Thyroid gland (tissue), 4 donors: ENCODE measurements around the gene GATB. TPM values are rescaled to one million over a fixed set of nuclear protein-coding genes. Genes with fewer than 3 reads are reported as not detected.

ENCODE experiments used
- DNase-seq, 2 donors: peaks; one replicate each; pipeline ENCODE4 v3.0.0-alpha.2; 2019
- H3K27ac ChIP-seq, 3 donors: fragments of 200-600 bp; sonication (generic); 1 replicate in 2 of 3; 2 replicates in 1 of 3; pipeline ENCODE4 v1.5.1; 2016 to 2019; ENCODE audit warnings: mild to moderate bottlenecking in 1 of 3, moderate library complexity in 1 of 3
- H3K27me3 ChIP-seq: fragments of 200-600 bp; sonication (generic); one replicate; pipeline ENCODE4 v1.5.1; 2019
- H3K36me3 ChIP-seq, 2 donors: fragments of 200-600 bp; sonication (generic); one replicate each; pipeline ENCODE4 v1.5.1; 2016 to 2019
- H3K4me1 ChIP-seq, 2 donors: fragments of 200-600 bp; sonication (generic); one replicate each; pipeline ENCODE4 v1.5.1; 2017 to 2019
- H3K4me3 ChIP-seq, 3 donors: fragments of 200-600 bp; sonication (generic); replicated peaks in 1 of 3; 1 replicate in 2 of 3; 2 replicates in 1 of 3; pipeline ENCODE4 v1.5.1; 2016; ENCODE audit warnings: mild to moderate bottlenecking in 1 of 3
- H3K9me3 ChIP-seq: fragments of 200-600 bp; sonication (generic); one replicate; pipeline ENCODE4 v1.5.1; 2017
- POLR2A ChIP-seq, 2 donors: fragments of 450-650 bp; IDR thresholded peaks; one replicate each; pipeline ENCODE4 v1.6.1; 2017; ENCODE audit warnings: antibody characterized with exemption in 2 of 2, mild to moderate bottlenecking in 2 of 2, moderate library complexity in 1 of 2
- WGBS, 2 donors: methylation state at CpG; one replicate each; pipeline ENCODE4 v1.1.5; 2017; 5-methylcytosine and 5-hydroxymethylcytosine counted together
- intact Hi-C: fragments of 100-400 bp; cut with DNase I; formaldehyde crosslinking; loops from one replicate; pipeline ENCODE4 v1.15.1; 2023
- total RNA-seq, 4 donors: library from RNA; depleted of rRNA; stranded (reverse); fragments of >200 nt; gene quantifications; one replicate each; pipeline ENCODE4 v1.2.3, GENCODE V29; 2016
- TF ChIP-seq, protein P1 (sequence below), 6 experiments: fragments of 200-600 bp in 3 of 6; fragments of 450-650 bp in 3 of 6; sonication (generic) in 3 of 6; IDR thresholded peaks; one replicate each; pipeline ENCODE4 v1.5.1; 2016 to 2019; ENCODE audit warnings: antibody characterized with exemption in 6 of 6, mild to moderate bottlenecking in 2 of 6, inconsistent platforms in 1 of 6, moderate library complexity in 1 of 6

Gene GATB
- total RNA-seq, 4 donors from 2014 or later: 10.9 to 32.5 (median 22.9) TPM

DNA sequence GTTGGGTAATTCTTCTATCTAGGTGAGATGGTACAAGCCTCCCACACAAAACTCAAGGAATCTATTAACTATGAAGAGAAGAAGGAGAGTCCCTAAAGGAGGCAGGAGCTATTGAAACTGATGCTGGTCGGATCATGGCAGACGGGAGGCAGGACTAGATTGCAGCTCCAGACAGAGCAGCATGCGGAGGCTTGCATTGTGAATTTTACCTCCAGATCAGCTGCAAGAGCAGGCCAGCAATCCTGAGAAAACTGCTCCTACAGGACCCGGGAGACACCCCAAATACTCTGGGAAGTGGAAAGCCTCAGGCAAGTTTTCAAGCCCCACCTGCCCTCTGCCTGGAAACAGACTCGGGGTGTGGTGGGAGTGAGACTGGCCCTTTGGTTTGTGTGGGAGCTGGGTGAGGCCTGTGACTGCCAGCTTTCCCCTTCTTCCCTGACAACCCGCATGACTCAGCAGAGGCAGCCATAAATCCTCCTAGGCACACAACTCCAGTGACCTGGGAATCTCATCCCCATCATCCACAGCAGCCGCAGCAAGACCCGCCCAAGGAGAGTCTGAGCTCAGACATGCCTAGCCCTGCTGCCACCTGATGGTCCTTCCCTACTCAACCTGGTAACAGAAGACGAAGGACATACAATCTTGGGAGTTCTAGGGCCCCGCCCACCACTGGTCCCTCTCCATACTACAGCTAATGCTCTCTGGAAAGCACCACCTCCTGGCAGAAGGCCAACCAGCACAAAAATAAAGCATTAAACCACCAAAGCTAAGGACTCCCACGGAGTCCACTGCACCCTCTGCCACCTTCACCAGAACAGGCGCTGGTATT is 30.9 kb downstream of the GATB start:
- H3K4me1 ChIP-seq: no peaks in the 10 kb centered on the region
- DNase-seq: no peak
- no peak overlapping the region for H3K4me3 ChIP-seq
- WGBS, 2 donors: 90 to 93% methylated on average over 11 to 12 of the region's 12 CpGs
- no peak overlapping the region for H3K27ac ChIP-seq
- H3K36me3 ChIP-seq: no peaks in the 10 kb centered on the region
- TF ChIP-seq, protein P1, sequence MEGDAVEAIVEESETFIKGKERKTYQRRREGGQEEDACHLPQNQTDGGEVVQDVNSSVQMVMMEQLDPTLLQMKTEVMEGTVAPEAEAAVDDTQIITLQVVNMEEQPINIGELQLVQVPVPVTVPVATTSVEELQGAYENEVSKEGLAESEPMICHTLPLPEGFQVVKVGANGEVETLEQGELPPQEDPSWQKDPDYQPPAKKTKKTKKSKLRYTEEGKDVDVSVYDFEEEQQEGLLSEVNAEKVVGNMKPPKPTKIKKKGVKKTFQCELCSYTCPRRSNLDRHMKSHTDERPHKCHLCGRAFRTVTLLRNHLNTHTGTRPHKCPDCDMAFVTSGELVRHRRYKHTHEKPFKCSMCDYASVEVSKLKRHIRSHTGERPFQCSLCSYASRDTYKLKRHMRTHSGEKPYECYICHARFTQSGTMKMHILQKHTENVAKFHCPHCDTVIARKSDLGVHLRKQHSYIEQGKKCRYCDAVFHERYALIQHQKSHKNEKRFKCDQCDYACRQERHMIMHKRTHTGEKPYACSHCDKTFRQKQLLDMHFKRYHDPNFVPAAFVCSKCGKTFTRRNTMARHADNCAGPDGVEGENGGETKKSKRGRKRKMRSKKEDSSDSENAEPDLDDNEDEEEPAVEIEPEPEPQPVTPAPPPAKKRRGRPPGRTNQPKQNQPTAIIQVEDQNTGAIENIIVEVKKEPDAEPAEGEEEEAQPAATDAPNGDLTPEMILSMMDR (IDR thresholded peaks at IDR 0.05): no peak
- TF ChIP-seq POLR2A (IDR thresholded peaks at IDR 0.05): no peak
- no peaks in the 10 kb centered on the region for H3K27me3 ChIP-seq
- intact Hi-C loops: no loop called here
- H3K9me3 ChIP-seq: no peaks in the 10 kb centered on the region

DNA sequence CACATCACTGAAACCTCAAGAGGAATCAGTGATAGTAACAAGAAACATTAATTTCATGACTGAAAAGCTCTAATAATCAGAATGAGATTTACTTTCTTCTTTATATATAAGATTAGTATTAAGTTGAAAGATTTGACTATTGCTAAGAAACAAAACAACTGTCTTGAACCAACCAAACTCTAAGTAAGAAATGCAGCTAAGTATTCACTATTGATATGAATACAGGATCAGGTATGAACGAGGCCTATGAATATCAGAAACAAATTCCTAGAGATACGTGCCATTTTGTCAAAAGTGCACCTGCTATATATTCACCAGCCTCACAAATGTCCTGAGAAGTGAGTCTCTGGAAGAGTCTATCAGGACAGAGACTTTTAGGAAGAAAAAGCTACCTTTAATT is 32.1 kb downstream of the GATB start:
- H3K27ac ChIP-seq: no peak overlapping the region
- no peak for DNase-seq
- H3K4me1 ChIP-seq: no peaks in the 10 kb centered on the region
- no peaks in the 10 kb centered on the region for H3K9me3 ChIP-seq
- H3K4me3 ChIP-seq: no peak overlapping the region
- TF ChIP-seq POLR2A (IDR thresholded peaks at IDR 0.05): no peak
- TF ChIP-seq, protein P1 (IDR thresholded peaks at IDR 0.05): no peak
- H3K27me3 ChIP-seq: no peaks in the 10 kb centered on the region
- H3K36me3 ChIP-seq: no peaks in the 10 kb centered on the region
- WGBS, 2 donors: 91 to 93% methylated on average over 2 of the region's 2 CpGs
- intact Hi-C loops: no loop called here

DNA sequence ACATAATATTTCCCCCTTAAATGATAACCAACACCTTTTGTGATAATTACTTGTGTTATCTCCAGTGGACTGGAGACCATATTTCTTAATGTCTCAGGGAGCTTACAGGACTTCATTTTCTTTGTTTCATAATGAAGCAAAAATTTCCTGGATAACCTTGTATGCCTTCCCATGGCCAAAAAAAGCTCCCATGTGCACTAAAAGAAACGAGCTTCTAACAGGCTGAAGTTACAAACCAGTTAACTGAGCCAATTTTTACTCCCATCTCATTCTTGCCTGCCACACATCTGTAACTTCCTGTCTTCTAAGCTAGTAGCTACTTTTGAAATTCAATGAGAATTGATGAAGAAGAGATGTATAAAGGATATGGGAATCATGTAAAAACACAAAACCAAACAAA is 32.8 kb downstream of the GATB start:
- intact Hi-C loops: no loop called here
- WGBS, 2 donors: 59 to 71% methylated on average over 1 of the region's 1 CpG

DNA sequence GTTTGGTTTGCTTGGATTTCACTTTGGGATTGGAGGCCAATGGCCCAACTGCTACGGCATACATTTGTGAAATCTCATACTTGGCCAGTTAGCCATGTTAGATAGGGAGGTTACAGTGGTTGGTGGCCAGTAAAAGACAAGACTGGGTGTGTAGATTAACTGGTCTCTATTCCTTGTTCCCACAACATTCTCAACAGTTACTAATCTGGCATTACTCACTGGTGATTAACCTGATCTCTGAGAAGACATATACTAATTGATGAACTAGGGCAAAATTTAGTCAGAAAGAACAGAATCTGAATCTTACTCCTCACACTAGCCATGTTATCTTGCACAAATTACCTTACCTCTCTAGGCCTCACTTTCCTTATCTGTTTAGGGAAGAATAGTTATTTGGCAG is 33.4 kb downstream of the GATB start:
- Histone ChIP-seq H3K36me3 (no peaks in the 10 kb centered on the region), H3K4me3 (no peak overlapping the region), H3K27me3 (no peaks in the 10 kb centered on the region), H3K9me3 (no peaks in the 10 kb centered on the region), H3K27ac (no peak overlapping the region), H3K4me1 (no peaks in the 10 kb centered on the region)
- TF ChIP-seq, protein P1 (IDR thresholded peaks at IDR 0.05): no peak
- TF ChIP-seq POLR2A (IDR thresholded peaks at IDR 0.05): no peak
- DNase-seq: no peak
- intact Hi-C loops: no loop called here
- 100% methylated on average over 1 of the region's 1 CpG for WGBS, 2 donors

More for the DNA sequence above, 32.8 kb downstream of the GATB start:
- TF ChIP-seq, protein P1 (IDR thresholded peaks at IDR 0.05): no peak
- no peak for TF ChIP-seq POLR2A (IDR thresholded peaks at IDR 0.05)
- no peaks in the 10 kb centered on the region for H3K27me3 ChIP-seq
- no peak overlapping the region for H3K4me3 ChIP-seq
- no peak overlapping the region for H3K27ac ChIP-seq
- no peaks in the 10 kb centered on the region for H3K36me3 ChIP-seq
- no peak for DNase-seq
- H3K4me1 ChIP-seq: no peaks in the 10 kb centered on the region
- no peaks in the 10 kb centered on the region for H3K9me3 ChIP-seq

DNA sequence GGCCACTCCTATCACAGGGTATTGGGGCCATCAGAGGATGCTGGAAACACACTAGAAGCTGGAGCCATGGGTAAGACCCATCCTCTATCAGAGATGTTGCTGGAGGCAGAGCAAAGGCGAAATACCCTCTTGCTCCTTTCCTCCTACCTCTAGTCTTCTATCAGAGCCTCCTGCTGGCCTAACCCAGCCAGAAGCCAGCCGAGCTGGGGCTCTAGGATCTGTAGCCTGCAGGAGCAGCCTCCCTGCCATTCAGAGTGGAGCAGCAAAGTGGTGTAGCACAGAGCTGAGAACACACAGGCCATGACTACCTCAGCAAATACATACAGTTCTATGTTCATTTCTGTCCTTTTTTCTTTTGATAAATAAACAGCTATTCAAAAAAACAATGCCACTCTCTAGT is 35.7 kb downstream of the GATB start:
- no peak for DNase-seq
- WGBS, 2 donors: 100% methylated on average over 2 of the region's 2 CpGs
- intact Hi-C loops: no loop called here
- Histone ChIP-seq H3K4me3 (no peak overlapping the region), H3K4me1 (no peaks in the 10 kb centered on the region), H3K9me3 (no peaks in the 10 kb centered on the region), H3K27me3 (no peaks in the 10 kb centered on the region), H3K36me3 (no peaks in the 10 kb centered on the region), H3K27ac (no peak overlapping the region)
- TF ChIP-seq, protein P1 (IDR thresholded peaks at IDR 0.05): no peak
- TF ChIP-seq POLR2A (IDR thresholded peaks at IDR 0.05): no peak
